Activated T-helper 1 cell treated with anti-CD3 and anti-CD28 coated beads, Interleukin-12 subunit alpha, Interleukin-12 subunit beta, Interleukin-2, Interleukin-4 antibody, amounts not matched to agents 30 ng/mL and 10 ng/mL and 1 ng/mL, durations not matched to agents 14 hours and 24 hours and 36 hours (primary cell): ENCODE data around the gene MAML3. TPM values are rescaled to one million over a fixed set of nuclear protein-coding genes. Genes with fewer than 3 reads are reported as not detected.
A peak's percentile ranks its signal among the peaks of the same experiment; 100 is the strongest.
"Not testable (repeated sequence)": the region's sequence is repeated elsewhere in the genome, so short reads cannot be mapped to it uniquely, and the experiment has no call there.

Experiments
- DNase-seq: peaks from one replicate; pipeline ENCODE4 v3.0.0; 2021; ENCODE audit warnings: low spot score
- H3K27ac Mint-ChIP-seq: one replicate; pipeline ENCODE4 v1.8.0; 2021; ENCODE audit warnings: mild to moderate bottlenecking, mixed read lengths
- H3K27me3 Mint-ChIP-seq: one replicate; pipeline ENCODE4 v1.8.0; 2022; ENCODE audit warnings: mild to moderate bottlenecking, moderate library complexity, mixed read lengths; ENCODE audit not compliant: insufficient read depth
- H3K36me3 Mint-ChIP-seq: one replicate; pipeline ENCODE4 v1.8.0; 2021; ENCODE audit warnings: low read depth, mixed read lengths
- H3K4me1 Mint-ChIP-seq: one replicate; pipeline ENCODE4 v1.8.0; 2021; ENCODE audit warnings: low read depth, mixed read lengths
- H3K4me3 Mint-ChIP-seq: one replicate; pipeline ENCODE4 v1.8.0; 2021; ENCODE audit warnings: mild to moderate bottlenecking, moderate library complexity, mixed read lengths
- H3K9me3 Mint-ChIP-seq: one replicate; pipeline ENCODE4 v1.8.0; 2021; ENCODE audit warnings: mixed read lengths
- intact Hi-C: fragments of 100-400 bp; cut with micrococcal nuclease; formaldehyde crosslinking; loops from one replicate; pipeline ENCODE4 v1.15.1; 2024
- total RNA-seq: library from RNA; stranded (reverse); gene quantifications from 2 replicates; pipeline ENCODE4 v1.2.3, GENCODE V29; 2022

Gene MAML3
- total RNA-seq, 1 donor from 2014 or later, result 0.47 TPM

GRCh38 chr4:139704915-139705485 lies 449.0 kb downstream of the MAML3 start:
- DNase-seq, result no peak
- H3K36me3 Mint-ChIP-seq, result peaks cover 28% of the 10 kb centered on the region
- no peak overlapping the region for H3K4me3 Mint-ChIP-seq
- no peaks in the 10 kb centered on the region for H3K4me1 Mint-ChIP-seq
- peaks cover 6% of the 10 kb centered on the region for H3K9me3 Mint-ChIP-seq
- H3K27ac Mint-ChIP-seq, result no peak overlapping the region
- intact Hi-C loops, result loop anchor here (10.0 kb wide), 1 partner anchor 100 kb away; no protein-coding TSS in a partner anchor
- no peaks in the 10 kb centered on the region for H3K27me3 Mint-ChIP-seq

- Mint-ChIP-seq H3K4me3 (no peak overlapping the region), H3K36me3 (peaks cover 27% of the 10 kb centered on the region), H3K9me3 (no peaks in the 10 kb centered on the region), H3K27me3 (no peaks in the 10 kb centered on the region), H3K27ac (no peak overlapping the region), H3K4me1 (no peaks in the 10 kb centered on the region)
- peak; percentile 6 for DNase-seq
- intact Hi-C loops, result loop anchor here (2.0 to 10.0 kb wide), 3 partner anchors 16 to 96 kb away; no protein-coding TSS in a partner anchor
Measured at GRCh38 chr4:139700568-139700967, 453.4 kb downstream of the MAML3 start.

- DNase-seq, H3K27me3 Mint-ChIP-seq, intact Hi-C loops, H3K27ac Mint-ChIP-seq, H3K4me3 Mint-ChIP-seq, H3K9me3 Mint-ChIP-seq, H3K4me1 Mint-ChIP-seq: not testable (repeated sequence)
- H3K36me3 Mint-ChIP-seq, result peaks cover 20% of the 10 kb centered on the region
Measured at GRCh38 chr4:139698167-139698925, 455.6 kb downstream of the MAML3 start.

- H3K9me3 Mint-ChIP-seq, result no peaks in the 10 kb centered on the region
- H3K27me3 Mint-ChIP-seq, result no peaks in the 10 kb centered on the region
- H3K4me1 Mint-ChIP-seq, result no peaks in the 10 kb centered on the region
- H3K27ac Mint-ChIP-seq, result peak overlapping the region; percentile 29
- no peak for DNase-seq
- no peak overlapping the region for H3K4me3 Mint-ChIP-seq
- H3K36me3 Mint-ChIP-seq, result peaks cover 20% of the 10 kb centered on the region
- intact Hi-C loops, result no loop called here
Measured at GRCh38 chr4:139696491-139696890, 457.5 kb downstream of the MAML3 start.

GRCh38 chr4:139694522-139695107 lies 459.4 kb downstream of the MAML3 start:
- intact Hi-C loops, result no loop called here
- H3K4me3 Mint-ChIP-seq, result no peak overlapping the region
- H3K36me3 Mint-ChIP-seq, result peaks cover 20% of the 10 kb centered on the region
- no peaks in the 10 kb centered on the region for H3K4me1 Mint-ChIP-seq
- H3K27me3 Mint-ChIP-seq, result no peaks in the 10 kb centered on the region
- no peak overlapping the region for H3K27ac Mint-ChIP-seq
- no peaks in the 10 kb centered on the region for H3K9me3 Mint-ChIP-seq
- no peak for DNase-seq

GRCh38 chr4:139692309-139693012 lies 461.5 kb downstream of the MAML3 start:
- H3K4me3 Mint-ChIP-seq, result no peak overlapping the region
- H3K9me3 Mint-ChIP-seq, result no peaks in the 10 kb centered on the region
- DNase-seq, result no peak
- no peaks in the 10 kb centered on the region for H3K27me3 Mint-ChIP-seq
- H3K36me3 Mint-ChIP-seq, result peaks cover 17% of the 10 kb centered on the region
- intact Hi-C loops, result no loop called here
- no peaks in the 10 kb centered on the region for H3K4me1 Mint-ChIP-seq
- H3K27ac Mint-ChIP-seq, result no peak overlapping the region

GRCh38 chr4:139690419-139690818 lies 463.6 kb downstream of the MAML3 start:
- no peaks in the 10 kb centered on the region for H3K27me3 Mint-ChIP-seq
- no peaks in the 10 kb centered on the region for H3K9me3 Mint-ChIP-seq
- no peak overlapping the region for H3K27ac Mint-ChIP-seq
- H3K4me1 Mint-ChIP-seq, result peaks cover 6% of the 10 kb centered on the region
- H3K4me3 Mint-ChIP-seq, result no peak overlapping the region
- peaks cover 9% of the 10 kb centered on the region for H3K36me3 Mint-ChIP-seq
- no peak for DNase-seq
- intact Hi-C loops, result no loop called here

- Mint-ChIP-seq H3K27me3 (no peaks in the 10 kb centered on the region), H3K4me3 (no peak overlapping the region), H3K4me1 (peaks cover 12% of the 10 kb centered on the region), H3K9me3 (peaks cover 4% of the 10 kb centered on the region), H3K27ac (no peak overlapping the region), H3K36me3 (peaks cover 9% of the 10 kb centered on the region)
- intact Hi-C loops, result no loop called here
- no peak for DNase-seq
Measured at GRCh38 chr4:139689093-139689722, 464.8 kb downstream of the MAML3 start.

- Mint-ChIP-seq H3K36me3 (peaks cover 21% of the 10 kb centered on the region), H3K4me1 (peaks cover 29% of the 10 kb centered on the region), H3K9me3 (peaks cover 7% of the 10 kb centered on the region), H3K4me3 (no peak overlapping the region), H3K27me3 (no peaks in the 10 kb centered on the region), H3K27ac (no peak overlapping the region)
- DNase-seq, result no peak
- intact Hi-C loops, result no loop called here
Measured at GRCh38 chr4:139686988-139687387, 467.0 kb downstream of the MAML3 start.

GRCh38 chr4:139686130-139686529 lies 467.9 kb downstream of the MAML3 start:
- Mint-ChIP-seq H3K4me3 (no peak overlapping the region), H3K27me3 (no peaks in the 10 kb centered on the region), H3K27ac (no peak overlapping the region), H3K4me1 (peaks cover 29% of the 10 kb centered on the region), H3K9me3 (peaks cover 7% of the 10 kb centered on the region), H3K36me3 (peaks cover 23% of the 10 kb centered on the region)
- intact Hi-C loops, result no loop called here
- no peak for DNase-seq

- no peak for DNase-seq
- intact Hi-C loops, result loop anchor here (2.0 kb wide), 1 partner anchor 16 kb away; no protein-coding TSS in a partner anchor
- Mint-ChIP-seq H3K27ac (peak overlapping the region; percentile 10), H3K36me3 (peaks cover 23% of the 10 kb centered on the region), H3K4me1 (peaks cover 29% of the 10 kb centered on the region), H3K4me3 (no peak overlapping the region), H3K27me3 (no peaks in the 10 kb centered on the region), H3K9me3 (peaks cover 7% of the 10 kb centered on the region)
Measured at GRCh38 chr4:139685180-139685579, 468.8 kb downstream of the MAML3 start.

- H3K27ac Mint-ChIP-seq, result no peak overlapping the region
- peaks cover 7% of the 10 kb centered on the region for H3K9me3 Mint-ChIP-seq
- intact Hi-C loops, result loop anchor here (2.0 kb wide), 1 partner anchor 16 kb away; no protein-coding TSS in a partner anchor
- no peak for DNase-seq
- peaks cover 27% of the 10 kb centered on the region for H3K36me3 Mint-ChIP-seq
- no peak overlapping the region for H3K4me3 Mint-ChIP-seq
- no peaks in the 10 kb centered on the region for H3K27me3 Mint-ChIP-seq
- peaks cover 29% of the 10 kb centered on the region for H3K4me1 Mint-ChIP-seq
Measured at GRCh38 chr4:139684351-139684750, 469.6 kb downstream of the MAML3 start.
